Osteoblast (primary cell): Measurements from ENCODE around the gene SLC7A8. TPM values are rescaled to one million over a fixed set of nuclear protein-coding genes. Genes with fewer than 3 reads are reported as not detected.

ENCODE experiments used
- DNase-seq: peaks from one replicate; pipeline ENCODE4 v3.0.0; 2011; ENCODE audit warnings: low spot score, mixed read lengths; ENCODE audit not compliant: insufficient read length; ENCODE audit errors: missing footprints
- H2AFZ ChIP-seq: 2 replicates; pipeline ENCODE4 v1.6.0; 2011; ENCODE audit warnings: mild to moderate bottlenecking, low read length
- H3K27ac ChIP-seq: 2 replicates; pipeline ENCODE4 v1.5.1; 2011; ENCODE audit warnings: mild to moderate bottlenecking, low read depth, low read length, moderate library complexity
- H3K27me3 ChIP-seq: 2 replicates; pipeline ENCODE4 v1.6.0; 2012; ENCODE audit warnings: mild to moderate bottlenecking, control low read depth, inconsistent platforms, low read length, moderate library complexity; ENCODE audit not compliant: insufficient read depth
- H3K36me3 ChIP-seq: 2 replicates; pipeline ENCODE4 v1.5.1; 2011; ENCODE audit warnings: mild to moderate bottlenecking, low read length, control low read depth, moderate library complexity; ENCODE audit not compliant: insufficient read depth
- H3K4me1 ChIP-seq: 2 replicates; pipeline ENCODE4 v1.5.1; 2011; ENCODE audit warnings: mild to moderate bottlenecking, low read length, control low read depth, moderate library complexity; ENCODE audit not compliant: insufficient read depth
- H3K4me2 ChIP-seq: 2 replicates; pipeline ENCODE4 v1.6.0; 2011; ENCODE audit warnings: mild to moderate bottlenecking, low read length; ENCODE audit not compliant: insufficient read depth
- H3K4me3 ChIP-seq: fragments of 200-600 bp; sonication (generic); 3 replicates; pipeline ENCODE4 v1.5.1; 2012; ENCODE audit warnings: mild to moderate bottlenecking, low read length, inconsistent platforms; ENCODE audit not compliant: insufficient read depth
- H3K79me2 ChIP-seq: 2 replicates; pipeline ENCODE4 v1.6.0; 2012; ENCODE audit warnings: mild to moderate bottlenecking, low read length, control low read depth, inconsistent platforms; ENCODE audit not compliant: insufficient read depth
- H3K9me3 ChIP-seq: 2 replicates; pipeline ENCODE4 v1.5.1; 2011; ENCODE audit warnings: low read depth, low read length, control low read depth
- H4K20me1 ChIP-seq: 2 replicates; pipeline ENCODE4 v1.6.0; 2012; ENCODE audit warnings: mild to moderate bottlenecking, low read length, control low read depth; ENCODE audit not compliant: insufficient read depth
- CTCF ChIP-seq: IDR thresholded peaks from 2 replicates; pipeline ENCODE4 v1.5.1; 2011; ENCODE audit warnings: mild to moderate bottlenecking, low read depth, low read length, moderate library complexity; ENCODE audit errors: extremely low read depth
- total RNA-seq: library from RNA; depleted of rRNA; stranded (reverse); fragments of >200 nt; gene quantifications from 2 replicates; pipeline ENCODE4 v1.2.3, GENCODE V29; 2012

SLC7A8 gene
- total RNA-seq, 1 donor, result 4.3 TPM

- Histone ChIP-seq H3K36me3 (no peaks in the 10 kb centered on the region), H3K27me3 (no peaks in the 10 kb centered on the region), H3K4me3 (peak overlapping the region; percentile 24), H2AFZ (peak overlapping the region; percentile 79), H3K27ac (peak overlapping the region; percentile 78), H4K20me1 (no peaks in the 10 kb centered on the region), H3K9me3 (no peaks in the 10 kb centered on the region), H3K79me2 (no peaks in the 10 kb centered on the region), H3K4me1 (peaks cover 23% of the 10 kb centered on the region), H3K4me2 (peak overlapping the region; percentile 74)
- no peak for TF ChIP-seq CTCF
- peak; percentile 97 for DNase-seq
Observed at GRCh38 chr14:23154964-23155587, 28.4 kb downstream of the SLC7A8 start.

GRCh38 chr14:23153851-23154796, 29.3 kb downstream of the SLC7A8 start:
- Histone ChIP-seq H3K79me2 (no peaks in the 10 kb centered on the region), H3K4me1 (peaks cover 23% of the 10 kb centered on the region), H3K27me3 (no peaks in the 10 kb centered on the region), H2AFZ (peak overlapping the region; percentile 77), H3K27ac (peak overlapping the region; percentile 78), H3K4me2 (peak overlapping the region; percentile 74), H3K9me3 (no peaks in the 10 kb centered on the region), H4K20me1 (no peaks in the 10 kb centered on the region), H3K4me3 (peak overlapping the region; percentile 49), H3K36me3 (no peaks in the 10 kb centered on the region)
- TF ChIP-seq CTCF, result no peak
- peak; percentile 85 for DNase-seq

GRCh38 chr14:23151342-23151741, 32.1 kb downstream of the SLC7A8 start:
- no peak overlapping the region for H3K4me2 ChIP-seq
- H4K20me1 ChIP-seq, result no peaks in the 10 kb centered on the region
- no peak for TF ChIP-seq CTCF
- no peak for DNase-seq
- H3K4me3 ChIP-seq, result no peak overlapping the region
- no peaks in the 10 kb centered on the region for H3K79me2 ChIP-seq
- peaks cover 23% of the 10 kb centered on the region for H3K4me1 ChIP-seq
- H2AFZ ChIP-seq, result no peak overlapping the region
- no peak overlapping the region for H3K27ac ChIP-seq
- H3K27me3 ChIP-seq, result no peaks in the 10 kb centered on the region
- no peaks in the 10 kb centered on the region for H3K36me3 ChIP-seq
- H3K9me3 ChIP-seq, result no peaks in the 10 kb centered on the region

GRCh38 chr14:23149745-23150144, 33.7 kb downstream of the SLC7A8 start:
- no peaks in the 10 kb centered on the region for H4K20me1 ChIP-seq
- no peaks in the 10 kb centered on the region for H3K79me2 ChIP-seq
- no peaks in the 10 kb centered on the region for H3K9me3 ChIP-seq
- peaks cover 17% of the 10 kb centered on the region for H3K4me1 ChIP-seq
- no peaks in the 10 kb centered on the region for H3K27me3 ChIP-seq
- no peaks in the 10 kb centered on the region for H3K36me3 ChIP-seq
- no peak overlapping the region for H2AFZ ChIP-seq
- H3K4me3 ChIP-seq, result no peak overlapping the region
- TF ChIP-seq CTCF, result no peak
- H3K27ac ChIP-seq, result no peak overlapping the region
- DNase-seq, result no peak
- H3K4me2 ChIP-seq, result no peak overlapping the region
